ENCODE measurements around the gene COG8. TPM values are rescaled to one million over a fixed set of nuclear protein-coding genes. Genes with fewer than 3 reads are reported as not detected.

Gene COG8
- total and polyA plus RNA-seq, 2 donors (not counting 3 experiments of a cell fraction or from before 2014, with no cell fraction given) = 29.0 to 31.6 TPM

DNA sequence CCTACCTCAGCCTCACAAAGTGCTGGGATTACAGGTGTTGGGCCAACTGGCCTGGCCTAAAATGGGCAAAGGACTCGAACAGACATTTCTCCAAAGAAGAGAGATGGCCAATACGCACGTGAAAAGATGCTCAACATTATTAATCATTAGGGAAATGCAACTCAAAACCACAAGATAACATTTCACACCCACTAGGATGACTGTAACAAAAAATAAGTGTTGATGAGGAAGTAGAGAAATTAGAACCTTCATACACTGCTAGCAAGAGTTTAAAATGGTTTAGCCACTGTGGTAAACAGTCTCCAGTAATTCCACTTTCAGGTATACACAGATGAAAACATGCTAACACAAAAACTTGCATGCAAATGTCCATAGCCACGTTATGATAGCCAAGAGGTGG lies 6.6 kb upstream of the COG8 start:
- no peaks in the 10 kb centered on the region for H3K9me1 ChIP-seq (replicated peaks; ENCODE audit: control insufficient read depth, extremely low read depth, insufficient read depth, low read length)
- DNase-seq (ENCODE audit: low read depth, low spot score) (no peak), FAIRE-seq (no peak)
- no peak overlapping the region for H3K27ac ChIP-seq (ENCODE audit: insufficient read depth, low read depth, low read length)
- no peak overlapping the region for H3K9ac ChIP-seq (replicated peaks; ENCODE audit: extremely low read depth, insufficient read depth, low read length)
- H2AFZ ChIP-seq (ENCODE audit: low read depth, low read length) = no peak overlapping the region
- H3K79me2 ChIP-seq (ENCODE audit: control insufficient read depth, insufficient read depth, low read length) = peaks cover 8% of the 10 kb centered on the region
- no peaks in the 10 kb centered on the region for H3K27me3 ChIP-seq (ENCODE audit: control insufficient read depth in 2 of 2, insufficient read depth in 2 of 2, low read length in 2 of 2)
- no peaks in the 10 kb centered on the region for H4K20me1 ChIP-seq (replicated peaks; ENCODE audit: control insufficient read depth, extremely low read depth, insufficient read depth, low read length)
- H3K4me2 ChIP-seq (ENCODE audit: insufficient read depth, low read length) = no peak overlapping the region
- no peaks in the 10 kb centered on the region for H3K9me3 ChIP-seq (replicated peaks; ENCODE audit: control insufficient read depth, insufficient read depth, low read length)
- ChIA-PET CTCF (no interaction called here), POLR2A (no interaction called here)
- intact Hi-C loops (cut with micrococcal nuclease) (no loop called here), dilution Hi-C loops (cut with MboI; ENCODE audit: extremely low pct_ligation_motif_present, low sequenced_read_pairs) (no loop called here)
- BruUV-seq (replicated peaks) = no TSS peak
- H3K4me3 ChIP-seq (replicated peaks in 1 of 3; ENCODE audit: insufficient read depth in 1 of 3, low read depth in 1 of 3, low read length in 3 of 3) = no peak overlapping the region
- peaks cover 0 to 15% of the 10 kb centered on the region in 2 experiments for H3K36me3 ChIP-seq (ENCODE audit: control insufficient read depth in 2 of 2, extremely low read depth in 1 of 2, insufficient read depth in 2 of 2, low read length in 2 of 2)
- no peak for TF ChIP-seq GATA2 (IDR thresholded peaks at IDR 0.05; ENCODE audit: insufficient read depth, insufficient read length, low read depth, low read length)
- TF ChIP-seq, protein P1, sequence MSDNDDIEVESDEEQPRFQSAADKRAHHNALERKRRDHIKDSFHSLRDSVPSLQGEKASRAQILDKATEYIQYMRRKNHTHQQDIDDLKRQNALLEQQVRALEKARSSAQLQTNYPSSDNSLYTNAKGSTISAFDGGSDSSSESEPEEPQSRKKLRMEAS (IDR thresholded peaks at IDR 0.05; ENCODE audit: insufficient read depth, insufficient read length) = no peak
- TF ChIP-seq, protein P2, sequence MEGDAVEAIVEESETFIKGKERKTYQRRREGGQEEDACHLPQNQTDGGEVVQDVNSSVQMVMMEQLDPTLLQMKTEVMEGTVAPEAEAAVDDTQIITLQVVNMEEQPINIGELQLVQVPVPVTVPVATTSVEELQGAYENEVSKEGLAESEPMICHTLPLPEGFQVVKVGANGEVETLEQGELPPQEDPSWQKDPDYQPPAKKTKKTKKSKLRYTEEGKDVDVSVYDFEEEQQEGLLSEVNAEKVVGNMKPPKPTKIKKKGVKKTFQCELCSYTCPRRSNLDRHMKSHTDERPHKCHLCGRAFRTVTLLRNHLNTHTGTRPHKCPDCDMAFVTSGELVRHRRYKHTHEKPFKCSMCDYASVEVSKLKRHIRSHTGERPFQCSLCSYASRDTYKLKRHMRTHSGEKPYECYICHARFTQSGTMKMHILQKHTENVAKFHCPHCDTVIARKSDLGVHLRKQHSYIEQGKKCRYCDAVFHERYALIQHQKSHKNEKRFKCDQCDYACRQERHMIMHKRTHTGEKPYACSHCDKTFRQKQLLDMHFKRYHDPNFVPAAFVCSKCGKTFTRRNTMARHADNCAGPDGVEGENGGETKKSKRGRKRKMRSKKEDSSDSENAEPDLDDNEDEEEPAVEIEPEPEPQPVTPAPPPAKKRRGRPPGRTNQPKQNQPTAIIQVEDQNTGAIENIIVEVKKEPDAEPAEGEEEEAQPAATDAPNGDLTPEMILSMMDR (IDR thresholded peaks at IDR 0.05; ENCODE audit: extremely low read depth in 1 of 2, insufficient read depth in 1 of 2, low read depth in 1 of 2, low read length in 2 of 2) = no peak
- TF ChIP-seq JUN (IDR thresholded peaks at IDR 0.05; ENCODE audit: borderline replicate concordance, insufficient read depth, insufficient read length, low read depth) = no peak
- TF ChIP-seq FOS (IDR thresholded peaks at IDR 0.05; ENCODE audit: borderline replicate concordance, insufficient read depth, low read length) = no peak
- no peak for TF ChIP-seq POLR2AphosphoS5 (IDR thresholded peaks at IDR 0.05; ENCODE audit: insufficient read depth, low read depth, low read length)
- TF ChIP-seq POLR2A (IDR thresholded peaks at IDR 0.05; ENCODE audit: low read depth, low read length) = no peak
- TF ChIP-seq MYC (IDR thresholded peaks at IDR 0.05; ENCODE audit: low read depth, low read length) = no peak
- H3K4me1 ChIP-seq (ENCODE audit: control insufficient read depth, extremely low read depth, insufficient read depth, low read length) = peaks cover 3% of the 10 kb centered on the region

All from endothelial cell of umbilical vein (primary cell).